ENCODE measurements around the gene FARSA.

Gene FARSA

GRCh38 chr19:12888006-12888603 lies 45.4 kb downstream of the FARSA start:
- no peak for DNase-seq

- DNase-seq: no peak
Measured at GRCh38 chr19:12886969-12887747, 46.4 kb downstream of the FARSA start, which contains the start of gene KLF1. Gene KLF1, minus strand, starts transcription at chr19:12887201. Its CDS starts 61 bp downstream, at chr19:12887140.

- DNase-seq: no peak
Measured at GRCh38 chr19:12886651-12886968, 46.9 kb downstream of the FARSA start.

- no peak for DNase-seq
Measured at GRCh38 chr19:12885749-12886650, 47.5 kb downstream of the FARSA start.

- DNase-seq: peak; percentile 89 to 91
Measured at GRCh38 chr19:12884926-12885748, 48.4 kb downstream of the FARSA start.

GRCh38 chr19:12884627-12884925 lies 48.9 kb downstream of the FARSA start:
- no peak for DNase-seq

GRCh38 chr19:12884202-12884601 lies 49.3 kb downstream of the FARSA start:
- no peak for DNase-seq

- no peak for DNase-seq
Measured at GRCh38 chr19:12882589-12882988, 50.9 kb downstream of the FARSA start.

GRCh38 chr19:12881172-12881808 lies 52.2 kb downstream of the FARSA start, which contains the start of gene DNASE2:
Gene DNASE2, minus strand, starts transcription at chr19:12881449. Its CDS starts 74 bp downstream, at chr19:12881375.
- DNase-seq: peak; percentile 85 to 88

- DNase-seq: no peak
Measured at GRCh38 chr19:12880551-12881171, 52.9 kb downstream of the FARSA start.

- DNase-seq: no peak
Measured at GRCh38 chr19:12875086-12875485, 58.4 kb downstream of the FARSA start.

GRCh38 chr19:12873891-12874745 lies 59.4 kb downstream of the FARSA start:
- DNase-seq: no peak

- DNase-seq: peak in 1 of 2 experiments; percentile 40
Measured at GRCh38 chr19:12872941-12873890, 60.3 kb downstream of the FARSA start.

All from stimulated activated CD4-positive, alpha-beta T cell treated with anti-CD3 and anti-CD28 coated beads, Interleukin-4, amount 100 ng/mL, for 4 hours (primary cell).